ENCODE results near the gene KCNS1. TPM values are rescaled to one million over a fixed set of nuclear protein-coding genes. Genes with fewer than 3 reads are reported as not detected.

Gene KCNS1
- total and polyA plus RNA-seq, 3 donors from 2014 or later: 2.1 to 7.7 (median 4.6) TPM

DNA sequence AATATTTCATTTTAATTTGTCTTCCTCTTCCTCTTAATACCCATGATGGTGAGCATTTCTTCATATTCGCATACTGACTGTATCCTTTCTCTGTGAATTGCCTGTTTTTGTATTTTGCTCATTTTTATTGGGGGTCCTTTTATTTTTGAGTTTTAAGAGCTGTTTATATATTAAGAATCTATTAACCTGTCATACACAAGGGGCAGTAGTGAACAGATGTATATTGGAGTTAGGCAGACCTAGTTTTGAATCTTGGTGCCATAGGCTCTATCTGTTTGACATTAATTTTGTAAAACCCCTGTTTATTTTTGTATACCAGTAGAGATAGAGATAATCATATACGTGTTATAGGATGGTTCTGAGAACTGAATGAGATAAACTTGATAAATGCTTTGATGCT, 17.1 kb upstream of the KCNS1 start:
- no peaks in the 10 kb centered on the region for H3K4me1 ChIP-seq
- H3K27ac ChIP-seq: no peak overlapping the region
- 86 to 93% methylated on average over 2 of the region's 2 CpGs for WGBS, 2 donors
- intact Hi-C loops (cut with DNase I; ENCODE audit: low total_unique reads): no loop called here
- no peaks in the 10 kb centered on the region for H3K27me3 ChIP-seq
- H3K4me3 ChIP-seq: no peak overlapping the region
- no peaks in the 10 kb centered on the region for H3K9me3 ChIP-seq
- TF ChIP-seq POLR2A (IDR thresholded peaks at IDR 0.05) (no peak), CTCF (IDR thresholded peaks at IDR 0.05) (no peak)
- no peaks in the 10 kb centered on the region for H3K36me3 ChIP-seq (ENCODE audit: low read depth, missing control alignments)
- no peak for DNase-seq

DNA sequence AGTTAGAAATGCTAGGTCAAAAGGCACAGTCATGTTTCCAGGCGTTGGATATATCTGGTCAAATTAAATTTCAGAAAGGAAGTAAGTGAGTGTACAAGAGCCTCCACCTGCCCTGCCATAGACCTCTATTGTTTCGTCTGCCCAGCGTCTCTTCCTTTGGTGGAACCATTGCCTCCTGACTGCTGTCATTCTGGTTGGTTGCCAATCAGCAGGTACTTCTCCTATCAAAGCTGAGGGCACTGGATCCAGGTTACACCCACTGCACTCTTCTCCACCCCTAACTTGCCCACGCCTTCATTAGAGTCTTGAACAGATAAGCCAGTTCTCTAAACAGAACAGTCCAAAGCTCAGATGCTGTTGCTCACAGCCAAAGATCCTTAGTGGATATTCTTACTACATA, 16.7 kb upstream of the KCNS1 start:
- TF ChIP-seq POLR2A (IDR thresholded peaks at IDR 0.05): no peak
- no peak for TF ChIP-seq CTCF (IDR thresholded peaks at IDR 0.05)

DNA sequence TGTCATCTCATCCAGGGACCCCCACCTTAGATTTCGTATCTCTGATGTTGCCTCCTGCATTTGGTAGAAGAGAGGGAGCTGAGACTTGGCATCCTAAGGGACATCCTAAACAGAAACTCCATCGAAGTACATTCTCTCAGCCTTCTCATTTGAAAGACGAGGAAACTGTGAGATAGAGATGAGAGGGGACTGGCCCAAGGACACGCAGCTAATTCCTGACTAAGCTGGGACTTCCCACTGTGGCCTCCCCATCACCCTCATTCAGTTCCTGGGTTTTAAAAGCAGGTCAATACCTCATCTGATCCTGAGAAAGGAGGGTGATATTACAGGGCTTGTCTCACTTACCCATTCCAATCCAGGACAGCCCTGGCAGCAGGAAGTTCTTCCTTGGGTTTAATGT, 14.9 kb upstream of the KCNS1 start:
- TF ChIP-seq CTCF (IDR thresholded peaks at IDR 0.05) (no peak), POLR2A (IDR thresholded peaks at IDR 0.05) (no peak)
- no peaks in the 10 kb centered on the region for H3K4me1 ChIP-seq
- no peak overlapping the region for H3K4me3 ChIP-seq
- WGBS, 2 donors: 81 to 84% methylated on average over 4 of the region's 4 CpGs
- no peak for DNase-seq
- intact Hi-C loops (cut with DNase I; ENCODE audit: low total_unique reads): no loop called here
- H3K27me3 ChIP-seq: no peaks in the 10 kb centered on the region
- H3K27ac ChIP-seq: no peak overlapping the region
- no peaks in the 10 kb centered on the region for H3K9me3 ChIP-seq
- no peaks in the 10 kb centered on the region for H3K36me3 ChIP-seq (ENCODE audit: low read depth, missing control alignments)

More for the DNA sequence above, 16.7 kb upstream of the KCNS1 start:
- Histone ChIP-seq H3K4me1 (no peaks in the 10 kb centered on the region), H3K36me3 (ENCODE audit: low read depth, missing control alignments) (no peaks in the 10 kb centered on the region), H3K27me3 (no peaks in the 10 kb centered on the region), H3K9me3 (no peaks in the 10 kb centered on the region), H3K27ac (no peak overlapping the region), H3K4me3 (no peak overlapping the region)
- intact Hi-C loops (cut with DNase I; ENCODE audit: low total_unique reads): no loop called here
- 79 to 81% methylated on average over 4 of the region's 4 CpGs for WGBS, 2 donors
- DNase-seq: no peak

GRCh38 chr20:45115386-45115774, 14.5 kb upstream of the KCNS1 start:
- WGBS, 2 donors: 72 to 77% methylated on average over 2 to 3 of the region's 3 CpGs
- H3K27me3 ChIP-seq: no peaks in the 10 kb centered on the region

More at GRCh38 chr20:45115386-45115774, 14.5 kb upstream of the KCNS1 start:
- Histone ChIP-seq H3K9me3 (no peaks in the 10 kb centered on the region), H3K4me3 (no peak overlapping the region), H3K27ac (no peak overlapping the region), H3K4me1 (no peaks in the 10 kb centered on the region), H3K36me3 (ENCODE audit: low read depth, missing control alignments) (no peaks in the 10 kb centered on the region)
- DNase-seq: no peak
- TF ChIP-seq POLR2A (IDR thresholded peaks at IDR 0.05) (no peak), CTCF (IDR thresholded peaks at IDR 0.05) (no peak)
- intact Hi-C loops (cut with DNase I; ENCODE audit: low total_unique reads): no loop called here
